Upper lobe of left lung (tissue), 4 donors: ENCODE measurements around the gene ZNFX1.

Experiments used
- EP300 ChIP-seq, 4 donors: sonication (generic); formaldehyde crosslinking; IDR thresholded peaks; one replicate each; pipeline ENCODE4 v1.5.1; 2017; ENCODE audit warnings: antibody characterized with exemption in 4 of 4, control low read depth in 2 of 4
- POLR2A ChIP-seq, 4 donors: fragments of 450-650 bp; IDR thresholded peaks; one replicate each; pipeline ENCODE4 v1.5.1; 2016 to 2017; ENCODE audit warnings: antibody characterized with exemption in 4 of 4, mild to moderate bottlenecking in 2 of 4
- TF ChIP-seq, protein P1 (sequence below), 6 experiments: fragments of 450-650 bp in 4 of 6; fragments of 200-600 bp in 2 of 6; sonication (generic) in 2 of 6; IDR thresholded peaks; one replicate each; pipeline ENCODE4 v1.5.1; 2016 to 2019; ENCODE audit warnings: antibody characterized with exemption in 6 of 6

DNA sequence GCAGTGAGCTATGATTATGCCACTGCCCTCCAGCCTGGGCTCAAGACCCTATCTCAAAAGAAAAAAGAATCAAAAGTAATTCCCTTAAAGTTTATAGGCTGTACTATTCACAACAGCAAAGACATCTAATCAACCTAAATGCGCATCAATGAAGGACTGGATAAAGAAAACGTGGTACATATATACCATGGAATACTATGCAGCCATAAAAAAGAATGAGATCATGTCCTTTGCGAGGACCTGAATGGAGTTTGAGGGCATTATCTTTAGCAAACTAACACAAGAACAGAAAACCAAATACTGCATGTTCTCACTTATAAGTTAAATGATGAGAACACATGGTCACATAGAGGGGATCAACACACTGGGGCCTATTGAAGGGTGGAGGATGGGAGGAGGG is 16.7 kb downstream of the ZNFX1 start:
- TF ChIP-seq, protein P1, sequence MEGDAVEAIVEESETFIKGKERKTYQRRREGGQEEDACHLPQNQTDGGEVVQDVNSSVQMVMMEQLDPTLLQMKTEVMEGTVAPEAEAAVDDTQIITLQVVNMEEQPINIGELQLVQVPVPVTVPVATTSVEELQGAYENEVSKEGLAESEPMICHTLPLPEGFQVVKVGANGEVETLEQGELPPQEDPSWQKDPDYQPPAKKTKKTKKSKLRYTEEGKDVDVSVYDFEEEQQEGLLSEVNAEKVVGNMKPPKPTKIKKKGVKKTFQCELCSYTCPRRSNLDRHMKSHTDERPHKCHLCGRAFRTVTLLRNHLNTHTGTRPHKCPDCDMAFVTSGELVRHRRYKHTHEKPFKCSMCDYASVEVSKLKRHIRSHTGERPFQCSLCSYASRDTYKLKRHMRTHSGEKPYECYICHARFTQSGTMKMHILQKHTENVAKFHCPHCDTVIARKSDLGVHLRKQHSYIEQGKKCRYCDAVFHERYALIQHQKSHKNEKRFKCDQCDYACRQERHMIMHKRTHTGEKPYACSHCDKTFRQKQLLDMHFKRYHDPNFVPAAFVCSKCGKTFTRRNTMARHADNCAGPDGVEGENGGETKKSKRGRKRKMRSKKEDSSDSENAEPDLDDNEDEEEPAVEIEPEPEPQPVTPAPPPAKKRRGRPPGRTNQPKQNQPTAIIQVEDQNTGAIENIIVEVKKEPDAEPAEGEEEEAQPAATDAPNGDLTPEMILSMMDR (IDR thresholded peaks at IDR 0.05), result no peak
- TF ChIP-seq POLR2A (IDR thresholded peaks at IDR 0.05), result no peak
- no peak for TF ChIP-seq EP300 (IDR thresholded peaks at IDR 0.05)
